ENCODE results near the gene ANKRD33B.

The ANKRD33B gene

DNA sequence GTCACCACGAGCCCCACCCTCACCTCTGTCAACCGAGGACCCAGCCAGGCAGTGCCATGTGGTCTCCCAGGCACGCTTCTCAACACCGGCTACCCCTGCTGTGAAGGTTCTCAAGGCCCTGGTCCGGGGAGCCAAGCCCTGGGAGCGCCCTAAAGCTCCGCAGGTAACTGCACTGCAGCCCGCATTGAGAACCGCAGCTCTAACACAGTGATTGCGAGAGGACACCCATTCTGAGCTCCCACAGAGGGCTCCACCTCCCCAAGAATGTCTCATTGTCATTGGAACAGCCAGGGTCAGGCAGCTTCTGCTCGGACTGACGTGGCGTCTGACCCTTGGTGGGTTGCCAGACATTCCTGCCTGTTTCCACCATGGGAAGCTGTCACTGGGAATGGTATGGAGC lies 88.3 kb downstream of the ANKRD33B start:
- no peaks in the 10 kb centered on the region for H3K4me1 ChIP-seq (ENCODE audit: insufficient read depth, low read length)
- no peak for ATAC-seq (ENCODE audit: insufficient read depth, low read depth)
- no peaks in the 10 kb centered on the region for H3K27me3 ChIP-seq (ENCODE audit: insufficient read depth, low read length, poor library complexity)

DNA sequence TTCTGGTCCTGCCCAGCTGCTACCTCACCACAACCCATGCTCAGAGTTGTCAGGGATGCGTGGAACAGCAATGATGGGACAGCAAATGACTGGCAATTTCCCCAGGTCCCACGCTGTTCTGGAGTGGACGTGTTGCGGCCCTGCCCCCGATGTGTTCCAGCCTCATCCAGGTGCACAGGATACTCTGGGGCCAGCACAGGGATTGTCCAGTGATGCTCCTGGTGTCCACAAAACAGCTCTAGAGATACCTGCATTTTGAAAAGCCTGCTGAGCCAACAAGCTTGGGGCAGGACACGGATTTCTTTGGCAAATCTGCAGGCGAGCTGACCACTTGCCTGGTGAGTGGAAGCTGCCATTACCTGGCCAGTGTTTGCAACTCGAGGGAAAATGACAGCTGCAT lies 88.7 kb downstream of the ANKRD33B start:
- Histone ChIP-seq H3K9me3 (ENCODE audit: insufficient read depth, low read length, severe bottlenecking) (no peaks in the 10 kb centered on the region), H2AFZ (ENCODE audit: low read depth, low read length) (no peak overlapping the region), H3K27ac (ENCODE audit: low read length) (no peak overlapping the region), H3K27me3 (ENCODE audit: insufficient read depth, low read length, poor library complexity) (no peaks in the 10 kb centered on the region), H3K9ac (ENCODE audit: low read depth, low read length) (no peak overlapping the region), H3K79me2 (ENCODE audit: insufficient read depth, low read length) (peaks cover 3% of the 10 kb centered on the region), H3K4me1 (ENCODE audit: insufficient read depth, low read length) (no peaks in the 10 kb centered on the region), H4K20me1 (ENCODE audit: insufficient read depth, low read length) (peaks cover 39% of the 10 kb centered on the region; the same call in 1 of the 2 replicates), H3K4me3 (ENCODE audit: low read depth in 1 of 2, low read length in 2 of 2) (no peak overlapping the region), H3K4me2 (ENCODE audit: insufficient read depth, low read length) (no peak overlapping the region), H3K36me3 (ENCODE audit: insufficient read depth, low read length) (peaks cover 75% of the 10 kb centered on the region)
- ATAC-seq (ENCODE audit: insufficient read depth, low read depth): no peak
- no peak for DNase-seq
- no peak for TF ChIP-seq EZH2 (IDR thresholded peaks at IDR 0.05; ENCODE audit: borderline replicate concordance, low read depth, low read length, severe bottlenecking)
- no peak for TF ChIP-seq CTCF (IDR thresholded peaks at IDR 0.05; ENCODE audit: borderline replicate concordance, extremely low read depth, low read length, poor library complexity, severe bottlenecking)

More for the DNA sequence above, 88.3 kb downstream of the ANKRD33B start:
- Histone ChIP-seq H3K9ac (ENCODE audit: low read depth, low read length) (no peak overlapping the region), H4K20me1 (ENCODE audit: insufficient read depth, low read length) (peaks cover 39% of the 10 kb centered on the region; the same call in 1 of the 2 replicates), H3K4me3 (ENCODE audit: low read depth in 1 of 2, low read length in 2 of 2) (no peak overlapping the region), H3K79me2 (ENCODE audit: insufficient read depth, low read length) (peaks cover 8% of the 10 kb centered on the region), H3K27ac (ENCODE audit: low read length) (no peak overlapping the region), H3K36me3 (ENCODE audit: insufficient read depth, low read length) (peaks cover 77% of the 10 kb centered on the region), H3K9me3 (ENCODE audit: insufficient read depth, low read length, severe bottlenecking) (no peaks in the 10 kb centered on the region), H2AFZ (ENCODE audit: low read depth, low read length) (no peak overlapping the region), H3K4me2 (ENCODE audit: insufficient read depth, low read length) (no peak overlapping the region)
- no peak for TF ChIP-seq EZH2 (IDR thresholded peaks at IDR 0.05; ENCODE audit: borderline replicate concordance, low read depth, low read length, severe bottlenecking)
- TF ChIP-seq CTCF (IDR thresholded peaks at IDR 0.05; ENCODE audit: borderline replicate concordance, extremely low read depth, low read length, poor library complexity, severe bottlenecking): no peak
- no peak for DNase-seq

- Histone ChIP-seq H3K9me3 (ENCODE audit: insufficient read depth, low read length, severe bottlenecking) (no peaks in the 10 kb centered on the region), H3K27me3 (ENCODE audit: insufficient read depth, low read length, poor library complexity) (no peaks in the 10 kb centered on the region), H3K4me2 (ENCODE audit: insufficient read depth, low read length) (no peak overlapping the region), H3K4me1 (ENCODE audit: insufficient read depth, low read length) (no peaks in the 10 kb centered on the region), H3K4me3 (ENCODE audit: low read depth in 1 of 2, low read length in 2 of 2) (no peak overlapping the region), H2AFZ (ENCODE audit: low read depth, low read length) (no peak overlapping the region), H4K20me1 (ENCODE audit: insufficient read depth, low read length) (peaks cover 39% of the 10 kb centered on the region; the same call in 1 of the 2 replicates), H3K27ac (ENCODE audit: low read length) (no peak overlapping the region), H3K9ac (ENCODE audit: low read depth, low read length) (no peak overlapping the region), H3K36me3 (ENCODE audit: insufficient read depth, low read length) (peaks cover 71% of the 10 kb centered on the region), H3K79me2 (ENCODE audit: insufficient read depth, low read length) (no peaks in the 10 kb centered on the region; the same call in 1 of the 2 replicates)
- TF ChIP-seq CTCF (IDR thresholded peaks at IDR 0.05; ENCODE audit: borderline replicate concordance, extremely low read depth, low read length, poor library complexity, severe bottlenecking) (no peak), EZH2 (IDR thresholded peaks at IDR 0.05; ENCODE audit: borderline replicate concordance, low read depth, low read length, severe bottlenecking) (no peak)
- ATAC-seq (ENCODE audit: insufficient read depth, low read depth) (no peak), DNase-seq (no peak)
Observed at GRCh38 chr5:10653043-10653442, 89.2 kb downstream of the ANKRD33B start.

All from DND-41 (cell line).